GM12892 (cell line): ENCODE measurements around the gene AHI1.

Experiments used
- DNase-seq: peaks from one replicate; pipeline ENCODE4 v3.0.0; 2011; ENCODE audit not compliant: insufficient read length
- FAIRE-seq: peaks from 2 replicates; lab custom pipeline; 2011; peaks lifted over from hg19 to GRCh38; lab: Jason Lieb, UNC
- POLR2A ChIP-seq: IDR thresholded peaks from 2 replicates; pipeline ENCODE4 v1.6.1; 2011; ENCODE audit warnings: low read depth, low read length, control low read depth
- POLR2AphosphoS5 ChIP-seq: IDR thresholded peaks from 2 replicates; pipeline ENCODE4 v1.6.1; 2011; ENCODE audit warnings: low read depth, low read length, control low read depth
- TAF1 ChIP-seq: IDR thresholded peaks from 2 replicates; pipeline ENCODE4 v1.6.1; 2011; ENCODE audit warnings: low read depth, mild to moderate bottlenecking, control low read depth, low read length, borderline replicate concordance

The AHI1 gene

GRCh38 chr6:135527116-135527959, 29.8 kb upstream of the AHI1 start:
- TF ChIP-seq POLR2AphosphoS5 = no peak
- FAIRE-seq = no peak
- no peak for DNase-seq

GRCh38 chr6:135525594-135525993, 28.1 kb upstream of the AHI1 start:
- TF ChIP-seq POLR2A (no peak), POLR2AphosphoS5 (no peak), TAF1 (no peak)
- FAIRE-seq (no peak), DNase-seq (no peak)

GRCh38 chr6:135522965-135523692, 25.6 kb upstream of the AHI1 start:
- DNase-seq = no peak
- TF ChIP-seq POLR2A (no peak), POLR2AphosphoS5 (no peak), TAF1 (no peak)
- FAIRE-seq = no peak

- DNase-seq (no peak), FAIRE-seq (no peak)
- TF ChIP-seq POLR2AphosphoS5 (no peak), TAF1 (no peak), POLR2A (no peak)
Measured at GRCh38 chr6:135521431-135521830, 23.9 kb upstream of the AHI1 start.

GRCh38 chr6:135520781-135521180, 23.2 kb upstream of the AHI1 start:
- TF ChIP-seq TAF1 (no peak), POLR2A (no peak), POLR2AphosphoS5 (no peak)
- DNase-seq = no peak
- FAIRE-seq = no peak

GRCh38 chr6:135519348-135519747, 21.8 kb upstream of the AHI1 start:
- FAIRE-seq (no peak), DNase-seq (no peak)
- TF ChIP-seq POLR2AphosphoS5 (no peak), POLR2A (no peak), TAF1 (no peak)

- no peak for TF ChIP-seq POLR2AphosphoS5
- no peak for TF ChIP-seq TAF1
- no peak for TF ChIP-seq POLR2A
- DNase-seq (no peak), FAIRE-seq (no peak)
Measured at GRCh38 chr6:135517527-135517926, 20.0 kb upstream of the AHI1 start.

GRCh38 chr6:135514706-135515105, 17.2 kb upstream of the AHI1 start:
- FAIRE-seq = no peak
- DNase-seq = no peak
- TF ChIP-seq TAF1 (no peak), POLR2A (no peak), POLR2AphosphoS5 (no peak)

- DNase-seq (no peak), FAIRE-seq (peak; percentile 69)
- TF ChIP-seq POLR2A (no peak), TAF1 (no peak), POLR2AphosphoS5 (no peak)
Measured at GRCh38 chr6:135506270-135506997, 8.9 kb upstream of the AHI1 start.

- TF ChIP-seq POLR2AphosphoS5 (no peak), POLR2A (no peak), TAF1 (no peak)
- FAIRE-seq (no peak), DNase-seq (no peak)
Measured at GRCh38 chr6:135505648-135506047, 8.1 kb upstream of the AHI1 start.

GRCh38 chr6:135505222-135505621, 7.7 kb upstream of the AHI1 start:
- TF ChIP-seq POLR2AphosphoS5 = no peak
- TF ChIP-seq TAF1 = no peak
- no peak for TF ChIP-seq POLR2A
- no peak for FAIRE-seq
- no peak for DNase-seq
